AG08395 (cell line): ENCODE results near the gene RGL4.
"Not testable (repeated sequence)": the region's sequence is repeated elsewhere in the genome, so short reads cannot be mapped to it uniquely, and the experiment has no call there.

ENCODE experiments used
- DNase-seq: peaks from one replicate; pipeline ENCODE4 v3.0.0; 2012; ENCODE audit warnings: mixed read lengths, low spot score

Gene RGL4

GRCh38 chr22:23698673-23699235 lies 7.9 kb downstream of the RGL4 start:
- DNase-seq = no peak

DNA sequence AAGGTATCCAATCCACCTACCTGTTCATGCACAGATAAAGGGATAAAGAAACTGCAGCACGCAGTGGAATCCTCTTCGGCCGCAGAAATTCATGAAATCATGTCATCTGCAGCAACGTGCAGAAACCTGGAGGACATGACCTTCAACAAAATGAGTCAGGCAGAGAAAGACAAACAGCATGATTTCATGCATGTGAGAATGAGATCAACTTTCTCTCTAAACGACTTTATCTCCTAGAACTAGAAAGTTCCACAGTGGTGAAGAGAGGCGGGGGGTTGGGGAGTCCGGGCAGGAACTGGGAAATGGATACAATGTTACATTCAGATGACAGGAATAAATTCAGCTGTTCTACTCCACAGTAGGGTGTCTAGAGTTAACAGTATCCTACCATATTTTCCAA lies 9.9 kb downstream of the RGL4 start:
- no peak for DNase-seq

DNA sequence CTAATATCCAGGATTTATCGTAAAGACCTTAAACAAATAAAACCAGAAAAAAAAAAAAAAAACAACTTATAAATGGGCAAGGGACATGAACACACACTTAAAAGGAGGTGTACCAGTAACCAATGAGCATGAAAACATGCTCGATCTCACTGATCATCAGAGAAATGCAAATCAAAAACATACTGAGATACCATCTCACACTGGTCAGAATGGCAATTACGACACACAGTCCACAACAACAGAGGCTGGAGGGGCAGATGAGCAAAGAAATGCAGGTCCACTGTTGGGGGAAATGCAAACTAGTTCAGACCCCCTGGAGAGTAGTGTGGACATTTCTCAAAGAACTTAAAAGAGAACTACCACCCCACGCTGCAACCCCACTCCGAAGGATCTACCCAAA lies 13.2 kb downstream of the RGL4 start:
- DNase-seq = no peak

- DNase-seq = no peak
Measured at GRCh38 chr22:23704829-23705228, 14.0 kb downstream of the RGL4 start.

- DNase-seq = no peak
Measured at GRCh38 chr22:23705358-23705757, 14.5 kb downstream of the RGL4 start.

GRCh38 chr22:23708270-23708669 lies 17.5 kb downstream of the RGL4 start:
- no peak for DNase-seq

DNA sequence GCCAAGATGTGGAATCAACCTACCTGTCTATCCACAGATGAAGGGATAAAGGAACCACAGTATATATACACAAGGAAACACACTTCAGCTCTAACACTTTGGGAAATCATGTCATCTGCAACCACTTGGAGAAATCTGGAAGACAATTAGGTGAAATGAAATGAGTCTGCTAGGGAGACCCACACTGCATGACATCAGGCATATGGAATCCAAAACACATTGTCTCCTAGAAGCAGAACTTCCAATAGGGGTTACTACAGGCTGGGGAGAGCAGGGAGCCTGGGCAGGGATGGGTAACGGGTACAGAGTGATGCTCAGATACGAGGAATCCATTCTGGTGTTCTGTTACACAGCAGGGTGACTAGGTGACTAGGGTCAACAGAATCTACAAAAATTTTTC lies 18.3 kb downstream of the RGL4 start:
- DNase-seq = peak; percentile 77

- DNase-seq = no peak
Measured at GRCh38 chr22:23712256-23712655, 21.4 kb downstream of the RGL4 start.

DNA sequence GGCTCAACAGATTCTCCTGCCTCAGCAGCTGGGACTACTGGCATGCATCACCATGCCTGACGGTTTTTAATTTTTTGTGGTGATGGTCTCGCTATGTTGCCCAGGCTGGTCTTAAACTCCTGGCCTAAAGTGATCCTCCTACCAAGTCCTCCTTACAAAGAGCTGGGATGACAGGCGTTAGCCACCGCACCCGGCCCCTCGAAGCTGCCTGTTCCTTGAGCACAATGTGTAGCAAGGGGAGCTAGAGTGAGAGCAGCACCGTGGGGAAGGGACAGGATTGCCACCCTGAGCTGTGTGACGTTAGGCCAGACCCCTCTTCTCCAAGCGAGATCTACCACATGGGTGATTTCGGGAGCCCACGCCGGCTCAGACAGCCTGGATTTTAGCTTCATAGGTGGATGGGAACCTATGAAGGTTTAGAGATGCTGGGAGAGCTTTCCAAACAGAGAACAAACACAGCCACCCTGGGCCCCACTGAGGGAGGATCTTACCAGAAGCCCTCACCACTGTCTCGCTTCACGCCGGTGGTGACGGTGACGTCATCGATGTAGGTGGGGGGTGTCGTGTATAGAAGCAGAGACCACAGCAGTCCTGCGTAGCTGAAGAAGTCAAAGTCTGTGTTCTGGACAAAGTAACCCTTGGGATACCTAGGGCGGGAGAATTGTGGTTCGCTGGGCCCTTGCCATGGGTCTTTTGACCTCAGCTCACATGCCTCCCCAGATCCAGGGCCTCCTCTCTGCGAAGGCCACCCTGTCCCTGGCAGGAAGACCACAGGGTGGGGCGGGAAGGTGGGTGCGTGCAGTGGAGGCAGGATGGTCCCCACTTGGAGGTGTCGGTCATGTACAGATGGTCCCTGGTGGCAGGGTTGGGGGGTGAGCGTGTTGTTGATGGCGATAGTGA lies 23.1 kb downstream of the RGL4 start:
- DNase-seq = no peak

DNA sequence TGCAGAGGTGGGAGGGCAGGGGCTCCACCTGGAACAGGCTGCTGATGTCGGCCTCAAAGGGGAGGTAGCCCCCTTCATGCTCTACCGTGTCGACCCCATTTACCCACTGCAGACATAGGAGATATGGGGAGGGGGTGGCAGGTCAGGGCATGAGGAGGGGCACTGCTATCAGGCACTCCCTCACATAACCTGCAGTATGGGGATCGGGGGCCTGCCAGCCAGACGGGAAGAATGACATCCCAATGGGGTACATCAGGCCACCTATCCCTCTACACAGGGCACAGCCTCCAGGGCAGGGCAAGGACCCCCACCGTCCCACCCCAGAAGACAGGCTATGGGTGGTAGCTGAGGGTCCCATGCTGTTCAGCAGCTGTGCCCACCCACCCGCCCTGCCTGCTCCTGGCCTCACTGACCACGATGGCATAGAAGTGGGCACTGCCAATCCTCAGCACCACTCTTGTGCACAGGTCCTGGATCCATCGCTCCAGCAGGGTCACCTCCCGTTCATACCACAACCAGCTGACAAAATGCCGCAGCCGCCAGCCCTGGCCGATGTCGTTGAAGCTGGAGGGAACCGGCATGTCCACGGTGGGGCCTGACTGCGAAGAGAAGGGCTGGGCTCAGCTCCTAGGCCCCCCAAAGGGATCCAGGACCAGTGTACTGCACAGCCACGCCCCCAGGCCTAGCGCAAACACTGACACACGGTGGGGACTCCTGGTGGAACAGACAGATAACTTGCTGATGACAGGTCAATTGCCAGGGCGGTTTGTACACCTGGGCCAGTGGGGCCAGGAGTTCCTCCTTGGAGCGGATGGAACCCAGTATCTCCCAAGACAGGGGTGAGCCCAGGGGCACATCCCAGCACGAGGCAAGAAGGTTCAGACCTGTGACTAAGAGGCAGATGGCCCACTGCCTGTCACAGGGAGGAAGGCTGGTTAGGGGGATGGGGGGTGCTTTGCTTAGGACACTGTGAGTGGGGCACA lies 24.1 kb downstream of the RGL4 start:
- DNase-seq = no peak

DNA sequence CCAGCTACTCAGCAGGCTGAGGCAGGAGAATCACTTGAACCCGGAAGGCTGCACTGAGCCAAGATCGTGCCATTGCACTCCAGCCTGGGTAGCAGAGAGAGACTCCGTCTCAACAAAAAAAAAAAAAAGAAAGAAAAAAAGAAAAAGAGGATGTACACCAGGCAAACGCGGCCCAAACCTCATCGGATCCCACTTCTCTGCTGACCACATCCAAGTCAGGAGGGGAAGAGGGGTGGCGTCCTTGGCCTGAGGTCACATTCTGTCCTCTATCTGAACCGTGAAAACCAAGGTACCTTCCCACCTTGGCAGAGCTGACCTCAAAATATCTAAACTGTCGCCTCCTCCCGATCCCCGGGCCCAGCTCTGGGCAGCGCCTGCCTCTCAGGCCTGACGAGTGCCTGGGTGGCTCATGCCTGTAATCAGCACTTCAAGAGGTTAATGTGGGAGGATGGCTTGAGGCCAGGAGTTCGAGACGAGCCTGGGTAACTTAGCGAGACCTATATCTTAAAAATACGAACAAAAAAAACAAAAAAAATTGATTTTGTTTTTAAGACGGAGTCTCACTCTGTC lies 25.1 kb downstream of the RGL4 start:
- no peak for DNase-seq

- DNase-seq = peak; percentile 93
Measured at GRCh38 chr22:23716811-23717801, 26.3 kb downstream of the RGL4 start.

DNA sequence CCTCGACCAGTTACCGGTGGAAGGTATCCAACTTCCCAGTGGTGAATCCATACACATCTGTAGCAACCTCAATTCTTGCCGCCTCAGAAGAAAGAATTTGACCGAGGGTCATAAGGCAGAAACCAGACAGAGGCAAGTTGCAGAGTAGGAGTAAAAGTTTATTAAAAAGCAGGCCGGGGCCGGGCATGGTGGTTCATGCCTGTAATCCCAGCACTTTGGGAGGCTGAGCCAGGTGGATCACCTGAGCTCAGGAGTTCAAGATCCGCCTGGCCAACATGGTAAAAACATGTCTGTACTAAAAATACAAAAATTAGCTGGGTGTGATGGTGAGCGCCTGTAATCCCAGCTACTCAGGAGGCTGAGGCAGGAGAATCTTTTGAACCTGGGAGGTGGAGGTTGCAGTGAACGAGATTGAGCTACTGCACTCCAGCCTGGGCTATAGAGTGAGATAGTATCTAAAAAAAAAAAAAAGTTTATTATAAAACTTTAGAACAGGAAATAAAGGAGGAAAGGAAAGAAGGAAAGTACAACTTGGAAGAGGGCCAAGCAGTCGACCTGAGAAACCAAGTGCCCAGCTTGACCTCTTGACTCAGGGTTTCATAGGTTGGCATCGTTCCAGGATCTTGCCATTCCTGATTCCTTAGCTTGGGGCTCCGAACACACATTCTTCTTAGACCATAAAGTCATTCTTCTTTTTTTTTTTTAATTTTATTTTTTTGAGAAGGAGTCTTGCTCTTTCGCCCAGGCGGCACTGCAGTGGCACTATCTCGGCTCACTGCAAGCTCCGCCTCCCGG lies 27.8 kb downstream of the RGL4 start:
- no peak for DNase-seq

DNA sequence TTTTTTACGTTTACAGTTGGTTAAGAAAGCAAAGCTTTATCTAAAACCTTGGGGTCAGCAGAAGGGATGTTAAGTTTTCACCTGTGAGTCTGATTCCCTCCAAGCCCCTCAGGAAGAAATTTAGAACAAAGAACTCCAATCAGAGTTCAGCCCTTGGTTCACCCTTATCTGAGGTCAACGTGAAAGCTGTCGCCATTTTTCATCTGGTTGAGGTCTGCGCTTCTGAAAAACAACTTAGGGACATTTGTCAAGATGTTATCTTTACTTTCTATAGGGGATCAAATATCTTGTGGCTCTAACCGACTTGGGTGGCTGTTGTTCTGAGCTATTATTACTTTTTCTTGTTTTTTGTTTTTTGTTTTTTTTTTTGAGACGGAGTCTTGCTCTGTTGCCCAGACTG lies 30.0 kb downstream of the RGL4 start:
- DNase-seq = no peak

DNA sequence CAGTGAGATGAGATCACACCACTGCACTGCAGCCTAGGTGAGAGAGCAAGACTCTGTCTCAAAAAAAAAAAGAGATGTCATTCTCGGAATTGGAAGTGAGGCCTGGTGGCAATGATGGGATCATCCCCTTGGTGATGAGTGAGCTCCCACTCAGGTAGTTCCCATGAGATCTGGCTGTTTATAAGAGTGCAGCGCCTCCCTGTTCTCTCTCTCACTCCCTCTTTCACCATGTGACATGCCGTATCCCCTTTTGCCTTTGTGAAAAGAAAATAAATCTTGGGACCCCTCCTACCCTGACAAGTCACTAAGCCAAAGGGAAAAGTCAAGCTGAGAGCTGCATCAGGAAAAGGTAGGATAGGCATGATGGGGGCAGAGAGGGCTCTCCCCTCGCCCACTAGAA lies 31.3 kb downstream of the RGL4 start:
- no peak for DNase-seq

GRCh38 chr22:23722724-23723123 lies 31.9 kb downstream of the RGL4 start:
- DNase-seq = no peak

- not testable (repeated sequence) for DNase-seq
Measured at GRCh38 chr22:23728108-23728507, 37.3 kb downstream of the RGL4 start.

- no peak for DNase-seq
Measured at GRCh38 chr22:23737696-23738095, 46.9 kb downstream of the RGL4 start.

- DNase-seq = no peak
Measured at GRCh38 chr22:23742505-23743264, 51.9 kb downstream of the RGL4 start.
